Urinary bladder (tissue), 4 donors: ENCODE data around the gene FOXN3. TPM values are rescaled to one million over a fixed set of nuclear protein-coding genes. Genes with fewer than 3 reads are reported as not detected.

Source experiments
- DNase-seq: peaks from one replicate; pipeline ENCODE4 v3.0.0-alpha.2; 2015; ENCODE audit errors: extremely low spot score
- H3K27ac ChIP-seq: one replicate; pipeline ENCODE4 v1.5.1; 2013; ENCODE audit warnings: low read depth, mild to moderate bottlenecking, moderate library complexity
- H3K36me3 ChIP-seq: one replicate; pipeline ENCODE4 v1.6.1; 2013; ENCODE audit warnings: mild to moderate bottlenecking, moderate library complexity; ENCODE audit not compliant: insufficient read depth
- H3K4me1 ChIP-seq: one replicate; pipeline ENCODE4 v1.6.1; 2013; ENCODE audit warnings: mild to moderate bottlenecking, moderate library complexity; ENCODE audit not compliant: insufficient read depth
- H3K4me3 ChIP-seq: one replicate; pipeline ENCODE4 v1.5.1; 2013; ENCODE audit warnings: low read depth, low read length
- WGBS: extraction: QIAGEN DNeasy Blood & Tissue Kit; methylation state at CpG from one replicate; pipeline ENCODE4 v1.1.7; 2013; 5-methylcytosine and 5-hydroxymethylcytosine counted together
- polyA plus RNA-seq: library from polyadenylated mRNA; stranded (reverse); fragments of 200-250 nt; gene quantifications from one replicate; pipeline ENCODE4 v1.2.3, GENCODE V29; 2013
- total RNA-seq: library from RNA; depleted of rRNA; stranded (reverse); fragments of >200 nt; gene quantifications from one replicate; pipeline ENCODE4 v1.2.3, GENCODE V29; 2014
- donor health status: healthy with polysubstance abuse.
- donor health status: healthy.

FOXN3 gene
- total and polyA plus RNA-seq, 2 donors: 38.5 to 64.7 TPM

- Histone ChIP-seq H3K4me1 (peaks cover 6% of the 10 kb centered on the region), H3K27ac (no peak overlapping the region), H3K4me3 (no peak overlapping the region), H3K36me3 (no peaks in the 10 kb centered on the region)
- no peak for DNase-seq
- 63% methylated on average over 11 of the region's 11 CpGs for WGBS
These were observed 86.6 kb downstream of the FOXN3 start for GRCh38 chr14:89330236-89331002.

GRCh38 chr14:89327771-89328212 is 89.2 kb downstream of the FOXN3 start:
- peaks cover 6% of the 10 kb centered on the region for H3K4me1 ChIP-seq
- 40% methylated on average over 5 of the region's 5 CpGs for WGBS
- H3K36me3 ChIP-seq: no peaks in the 10 kb centered on the region
- no peak overlapping the region for H3K4me3 ChIP-seq
- no peak for DNase-seq
- H3K27ac ChIP-seq: no peak overlapping the region

DNA sequence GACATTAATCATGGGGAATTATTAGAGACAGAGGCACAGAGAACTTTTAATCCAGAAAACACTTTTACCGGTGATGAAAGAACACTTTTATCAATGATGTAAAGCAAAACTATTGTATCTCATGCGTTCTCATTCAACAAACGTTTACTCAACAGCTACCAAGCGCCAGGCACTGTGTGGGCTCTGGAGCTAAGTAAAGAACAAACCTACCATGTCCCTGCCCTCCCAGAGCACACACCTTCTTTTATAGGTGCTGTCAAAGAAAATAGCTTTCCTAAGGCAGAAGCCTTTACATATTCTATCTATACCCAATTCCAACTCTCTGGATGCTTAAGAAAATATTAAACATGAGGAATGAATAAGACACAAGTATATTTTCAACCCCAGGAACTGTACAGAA is 91.1 kb downstream of the FOXN3 start:
- H3K27ac ChIP-seq: no peak overlapping the region
- H3K4me3 ChIP-seq: no peak overlapping the region
- no peak for DNase-seq
- no peaks in the 10 kb centered on the region for H3K36me3 ChIP-seq
- 83% methylated on average over 4 of the region's 4 CpGs for WGBS
- H3K4me1 ChIP-seq: peaks cover 5% of the 10 kb centered on the region

GRCh38 chr14:89325299-89325883 is 91.6 kb downstream of the FOXN3 start:
- no peak overlapping the region for H3K4me3 ChIP-seq
- DNase-seq: no peak
- H3K27ac ChIP-seq: no peak overlapping the region
- peaks cover 5% of the 10 kb centered on the region for H3K4me1 ChIP-seq
- WGBS: 94% methylated on average over 2 of the region's 2 CpGs
- no peaks in the 10 kb centered on the region for H3K36me3 ChIP-seq

- H3K36me3 ChIP-seq: no peaks in the 10 kb centered on the region
- H3K4me1 ChIP-seq: peaks cover 5% of the 10 kb centered on the region
- H3K27ac ChIP-seq: no peak overlapping the region
- no peak overlapping the region for H3K4me3 ChIP-seq
- no peak for DNase-seq
- 86% methylated on average over 9 of the region's 9 CpGs for WGBS
These were observed 92.3 kb downstream of the FOXN3 start for GRCh38 chr14:89324501-89325298.

DNA sequence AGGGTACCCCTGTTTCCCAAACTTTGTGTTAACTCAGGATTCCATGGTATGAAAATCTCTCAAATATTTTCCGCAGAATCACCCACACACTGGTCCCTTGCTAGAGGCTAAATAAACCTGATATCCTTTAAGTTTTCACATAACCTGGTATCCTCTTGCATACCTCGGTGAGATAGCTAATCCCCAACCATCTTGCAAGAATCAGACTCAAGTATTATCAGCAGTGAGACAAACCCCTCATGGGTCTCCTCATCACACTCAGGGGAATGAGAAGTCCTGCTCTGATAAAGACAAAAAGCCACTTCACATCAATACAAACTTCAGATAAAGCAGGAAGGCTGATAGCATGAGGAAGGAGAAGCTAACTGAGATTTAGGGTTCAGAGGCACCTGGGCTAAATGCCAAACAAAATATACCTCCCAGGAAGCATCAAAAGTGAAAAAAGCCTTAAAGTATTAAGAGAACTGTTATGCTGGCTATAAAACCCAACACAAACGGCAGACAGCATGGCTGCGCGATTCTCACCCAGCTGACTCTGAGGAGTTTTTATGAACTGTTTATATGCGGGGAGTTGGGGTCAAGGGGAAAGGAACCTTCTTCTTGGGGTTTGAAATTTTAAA is 96.5 kb downstream of the FOXN3 start:
- no peak for DNase-seq
- Histone ChIP-seq H3K27ac (no peak overlapping the region), H3K4me1 (no peaks in the 10 kb centered on the region), H3K36me3 (no peaks in the 10 kb centered on the region), H3K4me3 (no peak overlapping the region)
- WGBS: 61% methylated on average over 6 of the region's 6 CpGs

DNA sequence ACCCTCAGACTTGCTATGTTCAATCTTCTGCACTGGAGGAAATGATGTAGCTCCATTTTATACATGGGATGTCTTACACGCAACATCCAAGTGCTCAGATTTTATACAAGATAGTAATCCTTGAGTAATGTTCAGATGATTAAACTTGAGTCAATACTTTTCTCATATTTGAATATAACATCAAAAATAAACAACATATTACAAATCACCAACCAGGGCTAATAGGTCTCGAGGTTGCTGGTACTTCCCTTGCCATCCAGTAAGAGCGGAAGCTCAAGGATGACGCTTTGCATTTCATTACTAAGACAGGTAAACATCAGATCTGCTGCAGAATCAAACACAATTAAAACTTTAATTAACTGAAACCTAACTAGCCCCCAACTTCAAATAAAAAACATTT is 97.3 kb downstream of the FOXN3 start:
- WGBS: 98% methylated on average over 4 of the region's 4 CpGs
- DNase-seq: no peak
- H3K27ac ChIP-seq: no peak overlapping the region

DNA sequence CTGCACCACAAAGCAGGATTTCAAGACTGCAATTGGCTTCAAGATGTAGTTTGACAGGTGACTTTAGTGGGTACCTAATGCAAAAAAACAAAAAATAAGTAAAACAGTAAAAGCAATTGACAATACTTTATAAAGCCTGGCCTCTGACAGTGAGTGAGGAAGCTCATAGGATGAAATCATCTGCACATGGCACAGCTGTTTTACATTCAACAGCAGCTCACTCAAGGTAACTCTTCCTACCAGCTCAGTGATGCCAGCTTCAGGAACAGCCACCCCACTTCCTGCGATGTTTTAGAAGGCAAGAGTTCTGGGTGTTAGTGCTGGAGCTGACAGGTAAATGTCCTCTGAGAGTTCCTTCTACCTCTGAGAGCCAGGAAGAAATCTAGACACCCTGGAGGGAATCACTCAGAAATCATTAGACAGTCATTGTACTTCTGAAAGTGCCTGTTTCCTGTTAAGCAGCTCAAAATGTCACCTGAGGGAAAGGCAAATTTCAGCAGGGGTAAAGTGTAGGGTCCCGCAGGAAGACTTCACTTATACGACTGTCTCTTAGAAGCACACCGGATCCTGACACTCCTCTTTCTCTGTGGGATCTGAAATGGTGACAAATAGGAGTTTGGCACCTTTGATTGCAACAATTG is 99.9 kb downstream of the FOXN3 start:
- Histone ChIP-seq H3K4me1 (no peaks in the 10 kb centered on the region), H3K27ac (no peak overlapping the region), H3K36me3 (no peaks in the 10 kb centered on the region), H3K4me3 (no peak overlapping the region)
- 88% methylated on average over 4 of the region's 4 CpGs for WGBS
- DNase-seq: no peak

More for the DNA sequence above, 97.3 kb downstream of the FOXN3 start:
- no peaks in the 10 kb centered on the region for H3K4me1 ChIP-seq
- no peak overlapping the region for H3K4me3 ChIP-seq
- no peaks in the 10 kb centered on the region for H3K36me3 ChIP-seq

DNA sequence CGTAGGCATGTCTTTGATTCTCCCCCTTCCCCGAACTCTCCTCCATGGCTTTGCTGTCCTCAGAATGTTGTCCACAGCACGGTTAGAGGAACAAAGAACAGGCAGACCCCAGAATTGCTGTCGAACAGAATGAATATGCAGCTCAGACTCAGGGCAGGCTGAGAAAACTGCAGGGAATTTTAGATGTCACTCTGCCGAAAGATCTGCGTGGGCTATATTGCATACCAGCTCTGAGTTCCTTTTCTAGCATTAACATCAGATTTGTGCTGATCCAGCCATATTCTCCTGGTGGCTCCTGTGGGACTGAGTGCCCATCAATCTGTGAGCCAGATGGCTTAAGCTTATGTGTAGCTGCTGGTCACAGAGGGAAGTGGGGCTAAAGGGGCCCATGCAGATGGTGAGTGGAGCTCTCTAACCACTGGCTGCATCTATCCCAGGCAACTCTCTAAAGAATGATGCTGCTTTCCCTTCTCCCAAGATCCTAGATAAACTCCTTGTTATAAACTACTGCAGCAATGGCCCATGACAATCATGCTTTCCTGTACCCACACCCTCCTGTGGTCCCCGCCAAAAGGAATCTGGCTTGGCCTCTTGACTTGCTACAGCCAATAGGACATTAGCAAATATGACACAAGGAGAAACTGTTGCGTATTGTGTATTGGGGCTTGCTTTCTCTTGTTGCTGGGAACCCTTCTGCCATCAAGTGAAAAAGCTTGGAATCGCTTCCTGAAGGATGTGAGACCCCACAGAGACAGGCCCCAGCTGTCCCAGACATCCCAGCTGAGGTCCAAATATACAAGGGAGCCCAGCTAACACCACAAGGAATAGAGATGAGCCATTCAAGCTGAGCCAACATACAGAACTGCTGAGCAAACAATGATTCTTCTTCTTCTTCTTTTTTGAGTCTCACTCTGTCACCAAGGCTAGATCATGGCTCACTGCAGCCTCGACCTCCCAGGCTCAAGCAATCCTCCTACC is 101.3 kb downstream of the FOXN3 start:
- 82% methylated on average over 10 of the region's 10 CpGs for WGBS
- Histone ChIP-seq H3K4me3 (no peak overlapping the region), H3K36me3 (no peaks in the 10 kb centered on the region), H3K4me1 (no peaks in the 10 kb centered on the region), H3K27ac (no peak overlapping the region)
- DNase-seq: no peak

DNA sequence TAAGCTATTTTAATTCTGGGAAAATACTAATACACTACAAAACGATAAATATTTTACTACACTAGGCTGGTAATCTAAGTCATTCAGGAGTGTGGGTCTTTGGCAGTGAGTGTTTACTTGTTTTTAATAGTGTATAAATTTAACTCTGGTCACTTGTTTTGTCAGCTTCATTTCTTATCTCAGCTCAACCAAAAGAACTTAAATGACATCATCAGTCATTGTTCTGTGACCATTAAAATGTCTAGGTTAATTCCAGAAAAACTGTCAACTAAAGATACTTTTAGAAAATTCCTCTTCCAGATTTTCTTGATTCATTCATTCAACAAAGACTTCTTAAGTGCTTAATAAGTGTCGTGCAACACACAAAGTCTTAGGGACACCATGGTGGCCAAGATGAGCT is 102.8 kb downstream of the FOXN3 start:
- Histone ChIP-seq H3K4me1 (no peaks in the 10 kb centered on the region), H3K36me3 (no peaks in the 10 kb centered on the region), H3K4me3 (no peak overlapping the region), H3K27ac (no peak overlapping the region)
- WGBS: 98% methylated on average over 2 of the region's 2 CpGs
- no peak for DNase-seq

DNA sequence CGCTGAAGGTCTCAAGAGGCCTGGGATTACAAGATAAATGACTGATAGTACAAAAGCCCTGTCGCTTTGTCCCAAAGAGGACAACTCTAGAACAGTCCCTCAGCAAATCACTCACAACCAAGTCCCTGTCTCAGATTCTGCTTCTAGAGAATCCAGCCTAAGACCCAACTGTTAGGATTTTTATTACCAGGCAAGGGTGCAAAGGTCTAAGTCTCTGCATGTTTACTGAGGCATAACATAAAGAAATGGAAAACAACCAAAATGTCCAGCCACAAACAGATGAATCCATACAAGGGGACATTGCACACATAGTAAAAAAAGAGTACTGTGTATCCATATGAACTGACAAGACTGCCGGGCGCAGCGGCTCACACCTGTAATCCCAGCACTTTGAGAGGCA is 104.1 kb downstream of the FOXN3 start:
- no peaks in the 10 kb centered on the region for H3K4me1 ChIP-seq
- no peak for DNase-seq
- H3K4me3 ChIP-seq: no peak overlapping the region
- WGBS: 98% methylated on average over 5 of the region's 5 CpGs
- H3K27ac ChIP-seq: no peak overlapping the region
- no peaks in the 10 kb centered on the region for H3K36me3 ChIP-seq

- Histone ChIP-seq H3K4me1 (no peaks in the 10 kb centered on the region), H3K4me3 (no peak overlapping the region), H3K36me3 (no peaks in the 10 kb centered on the region), H3K27ac (no peak overlapping the region)
- DNase-seq: no peak
- WGBS: 93% methylated on average over 9 of the region's 9 CpGs
These were observed 106.8 kb downstream of the FOXN3 start for GRCh38 chr14:89310211-89310610.
